GM21447 (cell line): ENCODE measurements around the gene ADD3.
"Not testable (repeated sequence)": the region's sequence is repeated elsewhere in the genome, so short reads cannot be mapped to it uniquely, and the experiment has no call there.

Experiments used
- ATAC-seq: cut with Tn5 transposase; IDR thresholded peaks from one replicate; pipeline ENCODE4 v1.9.1; 2021; ENCODE audit not compliant: unreplicated experiment

Gene ADD3

GRCh38 chr10:110101464-110102144 is 93.8 kb downstream of the ADD3 start:
- ATAC-seq: no peak

- no peak for ATAC-seq
Observed at GRCh38 chr10:110103921-110104461, 96.2 kb downstream of the ADD3 start.

- no peak for ATAC-seq
Observed at GRCh38 chr10:110105873-110106272, 98.1 kb downstream of the ADD3 start.

- no peak for ATAC-seq
Observed at GRCh38 chr10:110107430-110107829, 99.6 kb downstream of the ADD3 start.

- no peak for ATAC-seq
Observed at GRCh38 chr10:110107887-110108286, 100.1 kb downstream of the ADD3 start.

- ATAC-seq: no peak
Observed at GRCh38 chr10:110109511-110109910, 101.7 kb downstream of the ADD3 start.

- no peak for ATAC-seq
Observed at GRCh38 chr10:110110338-110110737, 102.6 kb downstream of the ADD3 start.

- ATAC-seq: no peak
Observed at GRCh38 chr10:110113670-110114337, 106.0 kb downstream of the ADD3 start.

- ATAC-seq: not testable (repeated sequence)
Observed at GRCh38 chr10:110114668-110115067, 106.9 kb downstream of the ADD3 start.

GRCh38 chr10:110115784-110116520 is 108.2 kb downstream of the ADD3 start:
- ATAC-seq: no peak

- no peak for ATAC-seq
Observed at GRCh38 chr10:110118891-110119621, 111.3 kb downstream of the ADD3 start.

- no peak for ATAC-seq
Observed at GRCh38 chr10:110123594-110123993, 115.8 kb downstream of the ADD3 start.

GRCh38 chr10:110129490-110129889 is 121.7 kb downstream of the ADD3 start:
- ATAC-seq: no peak

GRCh38 chr10:110134917-110135316 is 127.1 kb downstream of the ADD3 start:
- ATAC-seq: no peak

GRCh38 chr10:110135836-110136235 is 128.1 kb downstream of the ADD3 start:
- not testable (repeated sequence) for ATAC-seq

- peak; percentile 58 for ATAC-seq
Observed at GRCh38 chr10:110137142-110137545, 129.4 kb downstream of the ADD3 start.

- ATAC-seq: peak; percentile 47
Observed at GRCh38 chr10:110138197-110138812, 130.5 kb downstream of the ADD3 start.

GRCh38 chr10:110141185-110141584 is 133.4 kb downstream of the ADD3 start:
- ATAC-seq: no peak

GRCh38 chr10:110141871-110142635 is 134.3 kb downstream of the ADD3 start:
- no peak for ATAC-seq

- no peak for ATAC-seq
Observed at GRCh38 chr10:110142965-110143364, 135.2 kb downstream of the ADD3 start.
